Body of pancreas (tissue), 4 donors: Measurements from ENCODE around the gene PRPF18. TPM values are rescaled to one million over a fixed set of nuclear protein-coding genes. Genes with fewer than 3 reads are reported as not detected.
A peak's percentile ranks its signal among the peaks of the same experiment; 100 is the strongest.

Experiments used
- ATAC-seq: fragments of 150-250 bp; one replicate; pipeline ENCODE4 v1.9.1; 2016
- DNase-seq, 4 donors: peaks; one replicate each; pipeline ENCODE4 v3.0.0-alpha.2; 2019
- H3K27ac ChIP-seq, 4 donors: fragments of 200-600 bp; sonication (generic); 1 replicate in 3 of 4; 2 replicates in 1 of 4; pipeline versions ENCODE4 v1.5.1 to v1.6.1; 2016 to 2019; ENCODE audit warnings: mild to moderate bottlenecking in 1 of 4, mixed read lengths in 1 of 4, moderate library complexity in 1 of 4
- H3K27me3 ChIP-seq, 2 donors: fragments of 200-600 bp; sonication (generic); one replicate each; pipeline ENCODE4 v1.6.0; 2016; ENCODE audit warnings: mild to moderate bottlenecking in 1 of 2
- H3K36me3 ChIP-seq, 2 donors: fragments of 200-600 bp; sonication (generic); replicated peaks in 1 of 2; 2 replicates each; pipeline ENCODE4 v1.5.1; 2016; ENCODE audit warnings: low read depth in 2 of 2; ENCODE audit not compliant: insufficient read depth in 1 of 2
- H3K4me1 ChIP-seq: fragments of 200-600 bp; sonication (generic); one replicate; pipeline ENCODE4 v1.6.0; 2016
- H3K4me3 ChIP-seq, 2 donors: fragments of 200-600 bp; sonication (generic); 1 replicate in 1 of 2; 2 replicates in 1 of 2; pipeline ENCODE4 v1.5.1; 2016 to 2019
- H3K9me3 ChIP-seq, 3 donors: fragments of 200-600 bp; sonication (generic); 1 replicate in 2 of 3; 2 replicates in 1 of 3; pipeline ENCODE4 v1.5.1; 2016
- CTCF ChIP-seq, 7 experiments: fragments of 450-650 bp in 4 of 7; fragments of 200-600 bp in 3 of 7; sonication (generic) in 3 of 7; IDR thresholded peaks; one replicate each; pipeline ENCODE4 v1.5.1; 2016 to 2019; ENCODE audit warnings: antibody characterized with exemption in 7 of 7
- POLR2A ChIP-seq, 3 donors: fragments of 450-650 bp; IDR thresholded peaks; one replicate each; pipeline ENCODE4 v1.6.1; 2016; ENCODE audit warnings: antibody characterized with exemption in 3 of 3, mild to moderate bottlenecking in 2 of 3
- WGBS, 2 donors: methylation state at CpG; one replicate each; pipeline ENCODE4 v1.1.5; 2017; 5-methylcytosine and 5-hydroxymethylcytosine counted together
- intact Hi-C: fragments of 100-400 bp; cut with DNase I; formaldehyde crosslinking; loops from one replicate; pipeline ENCODE4 v1.15.1; 2023
- total RNA-seq, 2 donors: library from RNA; depleted of rRNA; stranded (reverse); fragments of >200 nt; gene quantifications; one replicate each; pipeline ENCODE4 v1.1.0, GENCODE V29; 2016

The PRPF18 gene
- total RNA-seq, 2 donors from 2014 or later: 13.8 to 22.8 TPM

DNA sequence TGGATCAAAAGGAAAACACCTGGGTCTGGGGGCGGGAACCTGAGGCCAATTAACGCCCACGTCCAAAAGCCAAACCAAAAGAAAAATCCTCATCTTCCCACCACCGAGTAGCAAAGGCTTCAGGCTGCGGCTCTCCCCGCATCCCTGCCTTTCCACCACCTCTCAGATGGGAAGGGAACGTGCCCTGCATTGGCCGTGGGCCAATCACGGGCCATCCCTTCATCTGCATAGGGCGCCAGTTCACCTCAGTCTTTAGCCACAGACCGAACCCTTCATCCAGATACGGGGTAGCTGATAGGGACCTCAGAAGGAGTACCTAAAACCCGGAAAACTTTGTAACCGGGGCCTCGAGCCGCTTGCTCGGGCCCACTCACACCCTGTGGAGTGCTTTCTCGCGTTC lies 626 bp downstream of the PRPF18 start:
- no peaks in the 10 kb centered on the region for H3K9me3 ChIP-seq
- H3K4me3 ChIP-seq: peak overlapping the region; percentile 67 to 100
- H3K27ac ChIP-seq: peak overlapping the region in 1 of 4 donors; percentile 44
- TF ChIP-seq POLR2A (IDR thresholded peaks at IDR 0.05) (no peak), CTCF (IDR thresholded peaks at IDR 0.05) (no peak)
- ATAC-seq (no peak), DNase-seq (peak in 1 of 4 donors; percentile 18)
- WGBS, 2 donors: 3 to 7% methylated on average over 18 to 19 of the region's 19 CpGs
- intact Hi-C loops: no loop called here
- H3K27me3 ChIP-seq: no peaks in the 10 kb centered on the region
- H3K36me3 ChIP-seq: peaks cover 0 to 1% of the 10 kb centered on the region in 2 donors
- H3K4me1 ChIP-seq: peaks cover 24% of the 10 kb centered on the region

DNA sequence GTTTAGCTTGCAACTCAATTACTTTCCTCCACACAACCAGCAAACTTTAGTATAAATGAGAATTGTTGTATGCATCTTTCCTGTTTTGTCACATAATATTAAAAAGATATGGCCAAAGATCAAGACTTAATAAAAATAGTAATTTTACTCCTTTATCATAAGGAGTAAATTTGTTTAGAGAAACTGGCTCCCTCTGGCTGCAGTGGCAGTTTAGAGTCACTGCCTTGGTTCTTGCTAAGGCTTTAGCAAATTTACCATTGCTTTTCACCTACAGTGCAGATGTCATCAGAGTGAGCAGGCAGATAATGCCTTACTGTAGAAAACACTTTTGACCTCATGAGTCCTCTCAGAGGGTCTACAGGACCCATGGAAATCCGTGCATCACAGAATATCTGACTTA lies 2.6 kb downstream of the PRPF18 start:
- H3K9me3 ChIP-seq: no peaks in the 10 kb centered on the region
- intact Hi-C loops: no loop called here
- 65 to 87% methylated on average over 1 of the region's 1 CpG for WGBS, 2 donors

DNA sequence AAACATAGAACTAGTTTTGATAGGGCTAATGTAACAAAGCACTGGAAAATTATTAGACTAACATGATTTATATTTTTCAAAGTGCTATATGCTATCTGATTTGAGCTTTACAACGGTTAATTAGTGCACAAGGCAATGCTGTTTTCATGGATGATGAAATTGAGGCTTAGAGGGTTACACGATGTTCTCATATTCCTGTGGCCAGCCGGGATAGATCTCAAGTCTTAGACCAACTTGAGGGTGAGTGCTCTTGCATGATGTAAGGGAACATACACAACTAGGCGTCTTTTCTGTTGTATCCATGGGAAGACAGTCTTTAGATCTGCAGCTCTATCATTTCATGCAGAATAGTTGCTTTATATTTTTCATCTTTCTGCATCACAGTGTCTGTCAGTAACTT lies 4.1 kb downstream of the PRPF18 start:
- ATAC-seq: no peak
- 71 to 81% methylated on average over 4 of the region's 4 CpGs for WGBS, 2 donors
- DNase-seq: no peak
- Histone ChIP-seq H3K27ac (no peak overlapping the region), H3K36me3 (peaks cover 0 to 2% of the 10 kb centered on the region in 2 donors), H3K9me3 (no peaks in the 10 kb centered on the region), H3K4me1 (peaks cover 33% of the 10 kb centered on the region), H3K27me3 (no peaks in the 10 kb centered on the region), H3K4me3 (no peak overlapping the region)
- no peak for TF ChIP-seq POLR2A (IDR thresholded peaks at IDR 0.05)
- TF ChIP-seq CTCF (IDR thresholded peaks at IDR 0.05): no peak
- intact Hi-C loops: no loop called here

More for the DNA sequence above, 2.6 kb downstream of the PRPF18 start:
- Histone ChIP-seq H3K27ac (no peak overlapping the region), H3K4me3 (no peak overlapping the region), H3K27me3 (no peaks in the 10 kb centered on the region), H3K36me3 (peaks cover 0 to 2% of the 10 kb centered on the region in 2 donors), H3K4me1 (peaks cover 26% of the 10 kb centered on the region)
- no peak for ATAC-seq
- TF ChIP-seq CTCF (IDR thresholded peaks at IDR 0.05) (no peak), POLR2A (IDR thresholded peaks at IDR 0.05) (no peak)
- no peak for DNase-seq

DNA sequence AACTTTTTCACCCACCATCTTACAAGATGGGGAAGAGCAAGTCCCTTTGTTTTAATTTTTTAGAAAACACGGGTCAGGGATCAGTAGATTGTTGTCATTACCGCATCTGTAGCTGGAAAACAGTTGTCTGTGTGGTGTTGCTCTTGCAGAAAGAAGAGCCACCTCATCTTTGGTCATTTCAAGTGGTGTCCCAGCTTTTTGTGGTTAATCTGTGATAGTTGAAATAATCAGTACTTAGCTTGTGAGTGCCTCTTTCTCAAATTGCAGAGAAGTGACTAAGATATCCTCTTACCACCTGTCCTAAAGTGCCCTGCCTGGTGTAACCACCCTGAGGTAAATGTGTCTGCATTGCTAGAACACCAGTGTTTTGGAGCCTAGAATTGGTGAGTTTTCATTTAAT lies 5.5 kb downstream of the PRPF18 start:
- no peak for ATAC-seq
- WGBS, 2 donors: 82 to 88% methylated on average over 2 of the region's 2 CpGs
- Histone ChIP-seq H3K4me3 (no peak overlapping the region), H3K9me3 (no peaks in the 10 kb centered on the region), H3K27me3 (no peaks in the 10 kb centered on the region), H3K36me3 (peaks cover 0 to 2% of the 10 kb centered on the region in 2 donors), H3K27ac (no peak overlapping the region), H3K4me1 (peaks cover 29% of the 10 kb centered on the region)
- intact Hi-C loops: no loop called here
- no peak for DNase-seq
- TF ChIP-seq CTCF (IDR thresholded peaks at IDR 0.05): no peak
- TF ChIP-seq POLR2A (IDR thresholded peaks at IDR 0.05): no peak

DNA sequence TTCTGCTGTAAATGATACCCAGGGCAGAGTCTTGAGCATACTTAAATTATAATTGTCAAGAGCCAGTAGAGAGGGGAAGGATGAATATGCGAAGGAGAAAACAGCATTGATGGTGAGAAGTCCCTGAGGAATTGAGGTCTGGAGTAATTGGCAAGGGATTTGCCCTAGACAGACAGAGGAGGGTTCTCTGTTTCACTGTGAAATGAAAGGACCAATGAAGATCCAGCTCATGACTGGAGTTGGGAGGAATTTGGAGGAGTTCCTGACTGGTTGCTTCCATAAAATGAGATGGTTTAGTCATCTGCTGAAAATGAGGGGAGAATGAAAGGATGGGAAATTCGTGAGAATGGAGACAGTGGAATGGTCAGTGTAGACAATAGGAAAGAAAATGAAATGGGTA lies 6.8 kb downstream of the PRPF18 start:
- H3K9me3 ChIP-seq: no peaks in the 10 kb centered on the region
- no peak overlapping the region for H3K4me3 ChIP-seq
- TF ChIP-seq POLR2A (IDR thresholded peaks at IDR 0.05): no peak
- no peak for TF ChIP-seq CTCF (IDR thresholded peaks at IDR 0.05)
- no peak overlapping the region for H3K27ac ChIP-seq
- intact Hi-C loops: no loop called here
- peaks cover 0 to 2% of the 10 kb centered on the region in 2 donors for H3K36me3 ChIP-seq
- 85 to 87% methylated on average over 2 of the region's 2 CpGs for WGBS, 2 donors
- H3K27me3 ChIP-seq: no peaks in the 10 kb centered on the region
- ATAC-seq (no peak), DNase-seq (no peak)
- H3K4me1 ChIP-seq: peaks cover 17% of the 10 kb centered on the region
